Measurements from ENCODE around the gene HOXC11. TPM values are rescaled to one million over a fixed set of nuclear protein-coding genes. Genes with fewer than 3 reads are reported as not detected.

Gene HOXC11
- total and polyA plus RNA-seq, 8 donors: not detected

GRCh38 chr12:53935383-53936341, 37.3 kb upstream of the HOXC11 start:
- TF ChIP-seq, protein P1, sequence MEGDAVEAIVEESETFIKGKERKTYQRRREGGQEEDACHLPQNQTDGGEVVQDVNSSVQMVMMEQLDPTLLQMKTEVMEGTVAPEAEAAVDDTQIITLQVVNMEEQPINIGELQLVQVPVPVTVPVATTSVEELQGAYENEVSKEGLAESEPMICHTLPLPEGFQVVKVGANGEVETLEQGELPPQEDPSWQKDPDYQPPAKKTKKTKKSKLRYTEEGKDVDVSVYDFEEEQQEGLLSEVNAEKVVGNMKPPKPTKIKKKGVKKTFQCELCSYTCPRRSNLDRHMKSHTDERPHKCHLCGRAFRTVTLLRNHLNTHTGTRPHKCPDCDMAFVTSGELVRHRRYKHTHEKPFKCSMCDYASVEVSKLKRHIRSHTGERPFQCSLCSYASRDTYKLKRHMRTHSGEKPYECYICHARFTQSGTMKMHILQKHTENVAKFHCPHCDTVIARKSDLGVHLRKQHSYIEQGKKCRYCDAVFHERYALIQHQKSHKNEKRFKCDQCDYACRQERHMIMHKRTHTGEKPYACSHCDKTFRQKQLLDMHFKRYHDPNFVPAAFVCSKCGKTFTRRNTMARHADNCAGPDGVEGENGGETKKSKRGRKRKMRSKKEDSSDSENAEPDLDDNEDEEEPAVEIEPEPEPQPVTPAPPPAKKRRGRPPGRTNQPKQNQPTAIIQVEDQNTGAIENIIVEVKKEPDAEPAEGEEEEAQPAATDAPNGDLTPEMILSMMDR (IDR thresholded peaks at IDR 0.05): no peak
- no peak for DNase-seq

GRCh38 chr12:53937099-53937498, 35.8 kb upstream of the HOXC11 start:
- H3K27me3 ChIP-seq: peaks cover 99 to 100% of the 10 kb centered on the region in 2 donors
- H3K36me3 ChIP-seq: no peaks in the 10 kb centered on the region
- H3K4me3 ChIP-seq: no peak overlapping the region
- TF ChIP-seq, protein P1 (IDR thresholded peaks at IDR 0.05): no peak
- no peaks in the 10 kb centered on the region for H3K9me3 ChIP-seq
- intact Hi-C loops (cut with DNase I): no loop called here
- ATAC-seq: no peak
- no peak for DNase-seq
- no peak overlapping the region for H3K27ac ChIP-seq
- no peaks in the 10 kb centered on the region for H3K4me1 ChIP-seq

More at GRCh38 chr12:53935383-53936341, 37.3 kb upstream of the HOXC11 start:
- Histone ChIP-seq H3K9me3 (no peaks in the 10 kb centered on the region), H3K27ac (no peak overlapping the region), H3K4me1 (no peaks in the 10 kb centered on the region), H3K36me3 (no peaks in the 10 kb centered on the region), H3K4me3 (no peak overlapping the region), H3K27me3 (peaks cover 100% of the 10 kb centered on the region in 2 donors)
- intact Hi-C loops (cut with DNase I): no loop called here
- no peak for ATAC-seq

DNA sequence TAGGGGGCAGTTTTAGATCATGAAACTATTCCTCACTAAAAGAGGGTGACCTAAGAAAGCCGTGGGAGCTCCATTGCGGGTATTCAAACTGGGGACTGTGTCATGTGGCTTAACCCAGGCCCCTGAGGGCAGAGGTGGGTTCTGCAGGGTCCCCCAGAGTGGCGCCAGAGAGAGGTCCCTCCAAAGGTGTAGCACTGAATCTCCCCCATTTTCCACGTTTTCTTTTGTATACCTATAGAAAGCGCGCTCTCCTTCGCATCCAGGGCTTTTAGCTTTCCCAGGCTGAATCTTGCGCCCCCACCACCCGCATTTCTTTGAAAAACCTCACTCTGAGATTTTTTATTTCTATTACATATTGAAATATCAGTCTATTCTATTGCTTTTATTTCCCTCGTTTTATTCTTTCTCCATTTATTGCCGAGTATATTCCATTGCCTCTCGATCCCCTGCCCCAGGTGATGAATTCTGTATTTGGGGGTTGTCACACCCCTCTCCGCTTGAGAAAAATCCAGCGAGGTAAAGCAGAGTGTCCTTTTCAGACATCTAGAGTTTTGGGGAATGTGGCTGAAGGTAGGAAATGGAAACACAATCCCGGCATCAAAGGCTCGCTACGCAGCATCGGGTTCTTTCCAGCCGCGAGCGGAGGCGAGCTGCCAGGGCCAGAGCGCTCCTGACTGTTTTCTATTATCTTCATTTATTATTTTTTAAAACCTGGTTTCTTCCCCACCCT, 35.2 kb upstream of the HOXC11 start:
- Histone ChIP-seq H3K27ac (no peak overlapping the region), H3K9me3 (no peaks in the 10 kb centered on the region), H3K36me3 (no peaks in the 10 kb centered on the region), H3K4me1 (no peaks in the 10 kb centered on the region), H3K4me3 (no peak overlapping the region), H3K27me3 (peaks cover 98 to 100% of the 10 kb centered on the region in 2 donors)
- ATAC-seq: no peak
- TF ChIP-seq, protein P1 (IDR thresholded peaks at IDR 0.05): no peak
- no peak for DNase-seq
- intact Hi-C loops (cut with DNase I): no loop called here

DNA sequence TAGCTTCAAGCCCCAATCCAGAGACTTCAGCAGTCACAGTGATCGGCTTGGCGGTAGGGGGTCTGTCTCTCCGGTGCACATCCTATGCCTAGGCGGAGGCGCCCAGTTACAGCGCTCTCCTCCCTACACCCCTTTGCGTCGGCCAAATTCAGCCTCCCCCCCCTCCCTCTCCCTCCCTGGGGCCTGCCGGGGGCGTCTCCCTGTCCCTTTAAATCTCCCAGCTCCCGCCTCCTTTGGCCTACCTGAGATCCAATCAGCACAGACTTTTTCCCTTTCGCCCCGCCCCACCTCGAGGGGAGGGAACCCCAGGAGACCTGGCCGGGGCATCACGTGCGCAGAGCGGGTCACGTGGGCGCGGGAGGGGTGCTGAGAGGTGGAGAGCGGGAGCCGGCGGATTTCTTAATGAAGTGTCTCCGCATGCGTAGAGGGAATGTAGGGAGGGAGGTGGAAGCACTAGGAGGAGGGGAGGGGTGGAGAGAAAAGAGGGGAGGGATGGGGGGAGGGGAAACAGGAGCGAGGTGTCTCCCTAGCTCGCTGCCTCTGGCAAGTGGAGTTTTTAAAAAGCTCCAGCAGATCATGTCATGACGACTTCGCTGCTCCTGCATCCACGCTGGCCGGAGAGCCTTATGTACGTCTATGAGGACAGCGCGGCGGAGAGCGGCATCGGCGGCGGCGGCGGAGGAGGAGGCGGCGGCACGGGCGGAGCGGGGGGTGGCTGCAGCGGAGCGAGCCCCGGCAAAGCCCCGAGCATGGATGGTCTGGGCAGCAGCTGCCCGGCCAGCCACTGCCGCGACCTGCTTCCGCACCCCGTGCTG, 34.4 kb upstream of the HOXC11 start, which contains the start of gene HOXC13:
Gene HOXC13, plus strand, starts transcription at position 506 of the 815 bp plus-strand sequence. Its CDS starts 76 bp downstream, at position 582.
- intact Hi-C loops (cut with DNase I): no loop called here
- no peak within 1 kb of the TSS for H3K4me3 ChIP-seq

More for the DNA sequence above, 34.4 kb upstream of the HOXC11 start, which contains the start of gene HOXC13:
- Histone ChIP-seq H3K36me3 (no peaks in the 10 kb centered on the region), H3K4me1 (no peaks in the 10 kb centered on the region), H3K27ac (no peak within 1 kb of the TSS), H3K27me3 (peaks cover 98 to 100% of the 10 kb centered on the region in 2 donors), H3K9me3 (no peaks in the 10 kb centered on the region)
- TF ChIP-seq, protein P1 (IDR thresholded peaks at IDR 0.05): no peak
- no peak for ATAC-seq
- DNase-seq: peak in 3 of 4 donors; percentile 36 to 72 (median 70)

Measured in left lung (tissue), 10 donors.